ENCODE results near the gene PDE9A.
"Not testable (repeated sequence)": the region's sequence is repeated elsewhere in the genome, so short reads cannot be mapped to it uniquely, and the experiment has no call there.

Gene PDE9A

GRCh38 chr21:42624095-42624790 lies 29.2 kb upstream of the PDE9A start:
- DNase-seq (ENCODE audit: low spot score), result no peak

- no peak for DNase-seq (ENCODE audit: low spot score)
These were observed 28.5 kb upstream of the PDE9A start for GRCh38 chr21:42624936-42625335.

GRCh38 chr21:42626171-42626570 lies 27.2 kb upstream of the PDE9A start:
- DNase-seq (ENCODE audit: low spot score), result no peak

- no peak for DNase-seq (ENCODE audit: low spot score)
These were observed 25.7 kb upstream of the PDE9A start for GRCh38 chr21:42627527-42628289.

- DNase-seq (ENCODE audit: low spot score), result not testable (repeated sequence)
These were observed 24.9 kb upstream of the PDE9A start for GRCh38 chr21:42628466-42629061.

- DNase-seq (ENCODE audit: low spot score), result no peak
These were observed 23.4 kb upstream of the PDE9A start for GRCh38 chr21:42629933-42630589.

GRCh38 chr21:42630626-42631025 lies 22.8 kb upstream of the PDE9A start:
- no peak for DNase-seq (ENCODE audit: low spot score)

- DNase-seq (ENCODE audit: low spot score), result no peak
These were observed 22.3 kb upstream of the PDE9A start for GRCh38 chr21:42631142-42631541.

- no peak for DNase-seq (ENCODE audit: low spot score)
These were observed 21.1 kb upstream of the PDE9A start for GRCh38 chr21:42632336-42632751.

GRCh38 chr21:42632771-42633690 lies 20.4 kb upstream of the PDE9A start:
- no peak for DNase-seq (ENCODE audit: low spot score)

GRCh38 chr21:42633858-42634257 lies 19.6 kb upstream of the PDE9A start:
- DNase-seq (ENCODE audit: low spot score), result no peak

GRCh38 chr21:42635848-42636519 lies 17.4 kb upstream of the PDE9A start:
- no peak for DNase-seq (ENCODE audit: low spot score)

- no peak for DNase-seq (ENCODE audit: low spot score)
These were observed 16.7 kb upstream of the PDE9A start for GRCh38 chr21:42636520-42637266.

- no peak for DNase-seq (ENCODE audit: low spot score)
These were observed 16.0 kb upstream of the PDE9A start for GRCh38 chr21:42637267-42638041.

GRCh38 chr21:42638266-42638863 lies 15.1 kb upstream of the PDE9A start:
- no peak for DNase-seq (ENCODE audit: low spot score)

GRCh38 chr21:42639646-42640152 lies 13.7 kb upstream of the PDE9A start:
- no peak for DNase-seq (ENCODE audit: low spot score)

GRCh38 chr21:42640486-42640885 lies 12.9 kb upstream of the PDE9A start:
- no peak for DNase-seq (ENCODE audit: low spot score)

GRCh38 chr21:42641311-42642218 lies 11.9 kb upstream of the PDE9A start:
- no peak for DNase-seq (ENCODE audit: low spot score)

All from COLO829 (cell line).